HEK293 (cell line): Measurements from ENCODE around the gene SFXN4.

Experiments used
- GLI4 ChIP-seq: fragments of 450-650 bp; formaldehyde crosslinking; IDR thresholded peaks from 2 replicates; pipeline ENCODE4 v1.5.1; 2016; ENCODE audit warnings: missing biosample characterization, missing genetic modification characterization
- KLF16 ChIP-seq: fragments of 450-650 bp; formaldehyde crosslinking; IDR thresholded peaks from 2 replicates; pipeline ENCODE4 v1.5.1; 2017; ENCODE audit warnings: missing biosample characterization, missing genetic modification characterization
- ZNF24 ChIP-seq: fragments of 450-650 bp; formaldehyde crosslinking; IDR thresholded peaks from 2 replicates; pipeline ENCODE4 v1.5.1; 2016; ENCODE audit warnings: missing biosample characterization, missing genetic modification characterization
- TF ChIP-seq, protein P1 (sequence below): fragments of 450-650 bp; formaldehyde crosslinking; IDR thresholded peaks from 2 replicates; pipeline ENCODE4 v1.5.1; 2016; ENCODE audit warnings: missing biosample characterization, missing genetic modification characterization

DNA sequence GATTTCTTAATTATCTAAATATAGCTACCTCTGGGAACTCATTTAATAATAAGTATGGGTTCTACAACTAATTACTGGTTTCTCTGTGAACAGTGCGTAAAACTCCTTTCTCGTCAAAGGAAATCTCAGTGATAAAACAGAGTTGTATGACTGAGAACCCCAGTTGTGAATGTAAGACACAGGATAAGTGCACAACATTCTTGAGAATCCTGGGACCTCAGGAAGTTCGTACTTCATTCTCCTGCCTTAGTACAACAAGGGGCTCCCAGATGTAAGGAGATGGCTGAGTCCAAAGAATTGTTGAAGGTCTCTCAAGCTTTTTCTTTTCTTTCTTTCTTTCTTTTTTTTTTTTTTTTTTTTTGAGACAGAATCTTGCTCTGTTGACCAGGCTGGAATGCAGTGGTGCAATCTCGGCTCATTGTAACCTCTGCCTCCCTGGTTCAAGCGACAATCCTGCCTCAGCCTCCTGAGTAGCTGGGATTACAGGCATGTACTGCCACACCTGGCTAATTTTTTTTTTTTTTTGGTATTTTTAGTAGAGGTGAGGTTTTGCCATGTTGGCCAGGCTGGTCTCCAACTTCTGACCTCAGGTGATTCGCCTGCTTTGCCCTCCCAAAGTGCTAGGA lies 49.1 kb downstream of the SFXN4 start:
- no peak for TF ChIP-seq GLI4 (tag by site-specific recombination)
- TF ChIP-seq, protein P1, sequence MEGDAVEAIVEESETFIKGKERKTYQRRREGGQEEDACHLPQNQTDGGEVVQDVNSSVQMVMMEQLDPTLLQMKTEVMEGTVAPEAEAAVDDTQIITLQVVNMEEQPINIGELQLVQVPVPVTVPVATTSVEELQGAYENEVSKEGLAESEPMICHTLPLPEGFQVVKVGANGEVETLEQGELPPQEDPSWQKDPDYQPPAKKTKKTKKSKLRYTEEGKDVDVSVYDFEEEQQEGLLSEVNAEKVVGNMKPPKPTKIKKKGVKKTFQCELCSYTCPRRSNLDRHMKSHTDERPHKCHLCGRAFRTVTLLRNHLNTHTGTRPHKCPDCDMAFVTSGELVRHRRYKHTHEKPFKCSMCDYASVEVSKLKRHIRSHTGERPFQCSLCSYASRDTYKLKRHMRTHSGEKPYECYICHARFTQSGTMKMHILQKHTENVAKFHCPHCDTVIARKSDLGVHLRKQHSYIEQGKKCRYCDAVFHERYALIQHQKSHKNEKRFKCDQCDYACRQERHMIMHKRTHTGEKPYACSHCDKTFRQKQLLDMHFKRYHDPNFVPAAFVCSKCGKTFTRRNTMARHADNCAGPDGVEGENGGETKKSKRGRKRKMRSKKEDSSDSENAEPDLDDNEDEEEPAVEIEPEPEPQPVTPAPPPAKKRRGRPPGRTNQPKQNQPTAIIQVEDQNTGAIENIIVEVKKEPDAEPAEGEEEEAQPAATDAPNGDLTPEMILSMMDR (tag by site-specific recombination), result no peak
- TF ChIP-seq KLF16 (tag by site-specific recombination), result no peak
- TF ChIP-seq ZNF24 (tag by site-specific recombination), result no peak
